Activated CD8-positive, alpha-beta memory T cell treated with anti-CD3 and anti-CD28 coated beads, Interleukin-2, amount 50 U/mL, for 24 hours (primary cell): Measurements from ENCODE around the gene TMTC4.
"Not testable (repeated sequence)": the region's sequence is repeated elsewhere in the genome, so short reads cannot be mapped to it uniquely, and the experiment has no call there.

ENCODE experiments used
- DNase-seq: peaks from one replicate; pipeline ENCODE4 v3.0.0-alpha.2; 2020; ENCODE audit errors: extremely low read depth

The TMTC4 gene

GRCh38 chr13:100625447-100625846 is 49.1 kb downstream of the TMTC4 start:
- DNase-seq, result no peak

GRCh38 chr13:100620792-100621191 is 53.8 kb downstream of the TMTC4 start:
- DNase-seq, result no peak

GRCh38 chr13:100619940-100620339 is 54.7 kb downstream of the TMTC4 start:
- DNase-seq, result no peak

GRCh38 chr13:100618897-100619296 is 55.7 kb downstream of the TMTC4 start:
- DNase-seq, result not testable (repeated sequence)

GRCh38 chr13:100613031-100613430 is 61.6 kb downstream of the TMTC4 start:
- DNase-seq, result no peak

- no peak for DNase-seq
These were observed 62.7 kb downstream of the TMTC4 start for GRCh38 chr13:100611678-100612492.

DNA sequence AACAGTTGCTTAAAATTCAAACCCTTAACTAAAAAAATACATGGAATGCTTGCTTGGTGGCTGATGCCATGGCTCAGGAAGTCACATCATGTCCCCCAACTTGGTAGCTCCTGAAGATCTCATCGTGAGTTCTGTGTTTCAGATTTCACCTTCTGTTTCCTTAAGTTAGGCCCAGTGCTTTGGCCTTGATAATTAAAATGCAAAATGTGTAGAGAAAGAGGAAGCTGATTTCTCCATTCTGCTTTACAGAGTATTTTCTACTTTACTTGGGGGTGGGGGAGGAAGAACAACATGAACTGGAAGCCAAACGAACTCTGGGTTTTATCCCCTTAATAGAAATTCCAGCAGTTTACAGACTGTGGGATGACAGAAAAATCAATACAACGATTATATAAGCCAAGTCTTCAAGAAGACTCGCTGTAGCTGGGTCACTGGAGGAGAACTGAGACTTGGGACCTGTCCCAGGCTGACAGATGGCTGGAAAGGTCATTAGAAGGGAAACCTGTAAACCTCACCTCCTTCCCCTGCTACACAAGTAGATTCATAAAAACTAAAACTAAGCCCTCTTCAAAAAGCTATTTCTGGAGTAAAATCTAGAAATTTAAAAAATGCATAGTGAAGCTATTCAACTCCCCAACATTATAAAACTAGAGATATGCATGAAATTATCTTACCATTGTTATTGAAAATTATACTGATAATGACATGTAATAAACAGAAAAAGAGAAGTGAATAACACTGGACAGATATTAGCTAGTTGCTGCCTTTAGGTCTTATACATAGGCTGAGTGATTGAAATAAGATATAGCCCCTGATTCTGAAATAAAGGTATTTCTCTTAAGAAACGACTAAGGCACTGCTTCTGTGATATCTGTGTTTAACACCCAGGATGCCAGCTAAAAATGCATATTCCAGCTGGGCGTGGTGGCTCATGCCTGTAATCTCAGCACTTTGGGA is 63.9 kb downstream of the TMTC4 start:
- no peak for DNase-seq

DNA sequence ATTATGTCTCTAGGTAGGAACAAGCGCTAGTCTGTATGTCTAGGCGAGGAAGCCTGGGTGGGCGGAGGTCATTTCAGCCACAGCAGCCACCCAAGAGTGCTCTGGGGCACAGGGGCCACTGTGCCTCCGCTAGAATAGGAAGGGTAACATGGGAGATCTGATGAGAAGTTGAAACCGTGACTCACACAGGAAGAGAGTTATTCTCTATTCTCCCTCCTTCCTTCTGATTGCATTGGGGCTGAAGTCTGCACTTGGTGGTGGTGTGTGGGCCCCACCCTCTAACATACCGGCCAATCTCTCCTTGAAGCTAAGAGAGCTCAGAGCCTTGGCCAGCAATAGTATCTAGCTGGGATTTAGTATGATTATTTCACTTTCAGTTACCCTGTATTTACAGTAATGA is 65.7 kb downstream of the TMTC4 start:
- no peak for DNase-seq

DNA sequence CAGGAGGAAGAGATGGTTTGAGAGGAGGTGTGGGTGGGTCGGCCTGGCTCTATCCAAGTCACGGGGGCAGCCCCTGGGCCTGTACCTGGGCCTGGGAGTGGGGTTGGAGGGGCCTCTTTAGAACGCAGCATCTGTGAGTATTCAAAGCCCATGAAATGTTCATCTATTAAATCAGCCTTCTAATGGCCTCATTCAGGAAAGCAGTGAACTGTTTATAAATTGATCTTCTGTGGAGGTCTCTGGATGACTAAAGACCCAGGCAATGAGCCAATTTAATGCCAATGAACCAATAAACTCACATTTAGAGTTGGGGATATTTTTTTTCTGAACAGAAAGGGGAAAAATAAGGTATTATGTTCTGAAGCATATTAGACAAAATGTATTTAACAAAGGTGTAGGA is 66.1 kb downstream of the TMTC4 start:
- no peak for DNase-seq

- no peak for DNase-seq
These were observed 69.5 kb downstream of the TMTC4 start for GRCh38 chr13:100604918-100605710.

GRCh38 chr13:100602493-100603111 is 72.0 kb downstream of the TMTC4 start:
- DNase-seq, result no peak

GRCh38 chr13:100601716-100602115 is 72.9 kb downstream of the TMTC4 start:
- DNase-seq, result no peak

- no peak for DNase-seq
These were observed 73.7 kb downstream of the TMTC4 start for GRCh38 chr13:100600915-100601314.

DNA sequence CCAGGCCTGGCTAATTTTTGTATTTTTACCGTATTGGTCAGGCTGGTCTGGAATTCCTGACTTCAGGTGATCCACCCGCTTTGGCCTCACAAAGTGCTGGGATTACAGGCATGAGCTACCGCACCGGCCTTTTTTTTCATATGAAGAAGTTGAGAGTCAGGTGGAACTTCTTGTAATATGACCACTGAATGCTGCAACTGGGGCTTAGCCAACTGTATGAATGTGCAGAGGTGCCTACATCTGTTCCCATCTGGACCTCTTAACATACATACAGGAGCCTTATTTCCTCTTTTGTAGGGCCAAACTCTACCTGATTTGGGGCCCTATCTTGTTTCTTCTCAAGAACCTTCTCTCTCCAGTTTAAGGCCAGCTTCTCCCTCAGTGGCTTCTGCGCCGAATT is 74.1 kb downstream of the TMTC4 start:
- no peak for DNase-seq

GRCh38 chr13:100597253-100597652 is 77.3 kb downstream of the TMTC4 start:
- DNase-seq, result no peak

GRCh38 chr13:100596516-100596915 is 78.1 kb downstream of the TMTC4 start:
- DNase-seq, result no peak

DNA sequence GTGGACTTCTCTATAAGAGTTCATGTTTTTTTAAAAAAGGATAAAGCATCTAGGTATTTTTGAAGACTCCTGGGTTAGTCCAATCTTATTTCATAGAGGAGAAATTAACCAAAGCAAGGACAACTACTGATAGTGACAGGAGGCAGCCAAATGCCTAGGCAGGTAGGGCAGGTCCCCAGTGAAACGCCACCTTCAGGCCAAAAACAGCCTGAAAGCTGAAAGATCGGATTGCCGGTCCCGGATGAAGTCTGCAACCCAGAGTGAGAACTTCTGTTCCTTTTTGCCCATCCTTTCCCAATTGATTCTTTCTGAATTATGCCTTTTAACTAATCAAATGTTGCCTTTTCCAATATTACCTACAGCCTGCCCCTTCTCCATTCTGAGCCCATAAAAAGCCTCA is 79.9 kb downstream of the TMTC4 start:
- no peak for DNase-seq

GRCh38 chr13:100594255-100594654 is 80.3 kb downstream of the TMTC4 start:
- no peak for DNase-seq

GRCh38 chr13:100589178-100589725 is 85.3 kb downstream of the TMTC4 start:
- no peak for DNase-seq

DNA sequence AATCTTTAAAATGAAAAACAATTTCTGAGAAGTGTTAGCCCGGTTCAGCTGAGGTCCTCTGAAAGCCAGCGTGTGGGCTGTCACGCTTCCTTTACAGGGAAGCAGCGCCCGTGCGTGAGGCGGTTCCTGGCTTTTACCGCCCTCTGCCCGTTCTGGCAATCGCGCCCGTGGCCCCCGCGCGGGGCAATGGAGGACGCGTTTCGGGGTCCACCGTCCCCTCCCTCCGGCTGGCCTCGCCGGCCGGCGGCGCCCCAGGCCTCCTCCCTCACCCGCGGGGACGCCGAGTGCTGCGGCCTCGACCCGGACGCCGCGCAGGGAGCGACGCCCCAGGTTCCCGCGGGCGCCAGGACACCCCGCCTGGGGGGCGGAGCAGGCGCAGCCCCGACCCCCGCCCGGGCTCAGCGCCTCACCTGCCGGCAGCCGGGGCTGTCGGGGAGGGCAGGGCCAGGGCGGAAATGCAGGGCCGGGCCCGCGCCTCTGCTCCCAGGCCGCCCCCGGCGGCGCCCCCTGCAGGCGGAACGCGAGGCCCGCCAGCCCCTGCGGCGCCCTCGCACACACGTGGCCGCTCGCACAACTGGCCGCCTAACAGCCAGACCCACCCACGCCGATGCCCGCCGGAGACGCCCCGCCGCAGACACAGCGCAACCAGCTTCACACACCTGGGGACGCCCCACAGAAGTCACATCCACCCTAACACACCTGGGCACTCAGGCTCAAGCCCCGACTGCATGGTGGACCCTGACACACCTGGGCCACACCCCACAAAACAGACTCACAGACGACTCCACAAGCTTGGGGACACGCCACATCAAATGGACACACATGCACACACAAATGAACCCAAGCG is 86.0 kb downstream of the TMTC4 start, which contains the start of gene GGACT:
Gene GGACT, minus strand, starts transcription at position 459 of the 847 bp plus-strand sequence. CDS start 56,198 bp downstream, outside the sequence.
- DNase-seq, result peak; percentile 44
